ENCODE results near the gene ARHGAP8. TPM values are rescaled to one million over a fixed set of nuclear protein-coding genes. Genes with fewer than 3 reads are reported as not detected.

The ARHGAP8 gene
- total RNA-seq, 4 donors from 2014 or later = 1.7 to 5.7 (median 3.0) TPM

DNA sequence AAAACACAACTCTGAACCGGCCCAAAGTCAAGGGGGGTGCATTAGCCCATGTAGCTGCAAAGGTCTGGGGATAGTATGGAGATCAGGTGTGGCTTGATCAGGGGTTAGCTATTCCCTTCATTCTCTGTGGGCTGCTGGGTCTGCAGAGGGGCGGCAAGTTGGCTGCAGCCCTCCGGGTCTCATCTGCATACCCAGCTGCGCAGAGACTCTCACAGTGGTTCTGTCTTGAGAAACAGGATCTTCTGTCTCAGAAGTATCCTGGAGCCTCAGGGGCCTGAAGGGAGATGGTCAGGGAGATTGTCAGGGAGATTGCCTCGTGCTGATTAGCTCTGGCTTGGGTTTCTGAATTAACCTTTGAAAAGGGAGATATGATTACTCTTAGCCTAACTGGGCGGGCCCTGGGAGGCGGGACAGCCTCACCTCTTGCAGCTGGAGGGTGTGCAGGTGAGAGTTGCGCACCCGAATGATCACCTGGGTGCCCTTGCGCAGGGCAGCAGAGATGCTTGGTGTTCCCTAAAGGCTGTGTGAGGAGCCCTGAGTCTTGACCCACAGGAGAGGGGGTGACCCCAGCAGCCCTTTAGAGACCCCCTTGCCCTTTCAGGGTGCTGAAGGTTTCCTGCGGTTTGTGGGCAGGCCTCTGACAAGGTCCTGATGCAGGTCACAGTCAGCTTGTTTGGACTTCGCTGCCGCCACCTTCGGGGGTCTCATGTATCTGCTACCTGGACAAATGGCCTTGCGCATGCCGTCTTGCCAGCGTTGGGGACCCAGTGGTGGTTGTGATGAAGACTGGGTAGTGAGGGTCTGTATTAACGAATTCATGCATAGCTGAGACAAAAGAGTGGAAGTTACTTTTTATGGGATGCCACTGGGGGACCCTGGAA, 7.3 kb downstream of the ARHGAP8 start:
- Histone ChIP-seq H3K27ac (no peak overlapping the region), H3K9me3 (peaks cover 0 to 3% (median 0%) of the 10 kb centered on the region in 4 donors), H3K4me1 (no peaks in the 10 kb centered on the region), H3K27me3 (peaks cover 0 to 13% of the 10 kb centered on the region in 2 donors), H3K36me3 (no peaks in the 10 kb centered on the region), H3K4me3 (no peak overlapping the region)
- TF ChIP-seq POLR2A (IDR thresholded peaks at IDR 0.05) = no peak
- TF ChIP-seq EP300 (IDR thresholded peaks at IDR 0.05) = no peak
- TF ChIP-seq, protein P1, sequence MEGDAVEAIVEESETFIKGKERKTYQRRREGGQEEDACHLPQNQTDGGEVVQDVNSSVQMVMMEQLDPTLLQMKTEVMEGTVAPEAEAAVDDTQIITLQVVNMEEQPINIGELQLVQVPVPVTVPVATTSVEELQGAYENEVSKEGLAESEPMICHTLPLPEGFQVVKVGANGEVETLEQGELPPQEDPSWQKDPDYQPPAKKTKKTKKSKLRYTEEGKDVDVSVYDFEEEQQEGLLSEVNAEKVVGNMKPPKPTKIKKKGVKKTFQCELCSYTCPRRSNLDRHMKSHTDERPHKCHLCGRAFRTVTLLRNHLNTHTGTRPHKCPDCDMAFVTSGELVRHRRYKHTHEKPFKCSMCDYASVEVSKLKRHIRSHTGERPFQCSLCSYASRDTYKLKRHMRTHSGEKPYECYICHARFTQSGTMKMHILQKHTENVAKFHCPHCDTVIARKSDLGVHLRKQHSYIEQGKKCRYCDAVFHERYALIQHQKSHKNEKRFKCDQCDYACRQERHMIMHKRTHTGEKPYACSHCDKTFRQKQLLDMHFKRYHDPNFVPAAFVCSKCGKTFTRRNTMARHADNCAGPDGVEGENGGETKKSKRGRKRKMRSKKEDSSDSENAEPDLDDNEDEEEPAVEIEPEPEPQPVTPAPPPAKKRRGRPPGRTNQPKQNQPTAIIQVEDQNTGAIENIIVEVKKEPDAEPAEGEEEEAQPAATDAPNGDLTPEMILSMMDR (IDR thresholded peaks at IDR 0.05) = no peak
- 86 to 90% methylated on average over 18 of the region's 18 CpGs for WGBS, 2 donors
- no peak for DNase-seq (ENCODE audit: low spot score in 2 of 2)

DNA sequence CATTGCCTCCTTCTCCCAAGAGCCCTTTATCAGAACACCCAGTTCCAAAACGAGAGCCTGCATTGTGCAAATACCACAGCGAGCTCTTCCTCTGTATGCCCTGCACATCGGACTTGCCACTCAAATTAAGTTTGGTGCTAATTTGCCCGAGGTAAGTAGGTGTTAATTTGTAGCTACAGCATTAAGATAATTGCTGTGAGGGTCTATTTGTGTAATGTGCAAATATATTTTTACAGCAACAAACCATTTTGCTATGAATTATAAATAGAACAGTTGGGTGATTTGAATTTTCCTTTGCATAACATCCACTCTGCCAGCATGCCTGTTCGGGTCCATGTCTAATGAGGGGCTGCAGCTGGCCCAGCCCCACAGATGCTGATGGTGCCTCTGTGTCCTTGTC, 8.1 kb downstream of the ARHGAP8 start:
- Histone ChIP-seq H3K4me3 (no peak overlapping the region), H3K36me3 (no peaks in the 10 kb centered on the region), H3K27ac (no peak overlapping the region), H3K27me3 (peaks cover 0 to 6% of the 10 kb centered on the region in 2 donors), H3K9me3 (peaks cover 0 to 3% (median 0%) of the 10 kb centered on the region in 4 donors), H3K4me1 (no peaks in the 10 kb centered on the region)
- TF ChIP-seq POLR2A (IDR thresholded peaks at IDR 0.05) = no peak
- TF ChIP-seq EP300 (IDR thresholded peaks at IDR 0.05) = no peak
- TF ChIP-seq, protein P1 (IDR thresholded peaks at IDR 0.05) = no peak
- DNase-seq (ENCODE audit: low spot score in 2 of 2) = no peak
- 67 to 70% methylated on average over 5 of the region's 5 CpGs for WGBS, 2 donors

DNA sequence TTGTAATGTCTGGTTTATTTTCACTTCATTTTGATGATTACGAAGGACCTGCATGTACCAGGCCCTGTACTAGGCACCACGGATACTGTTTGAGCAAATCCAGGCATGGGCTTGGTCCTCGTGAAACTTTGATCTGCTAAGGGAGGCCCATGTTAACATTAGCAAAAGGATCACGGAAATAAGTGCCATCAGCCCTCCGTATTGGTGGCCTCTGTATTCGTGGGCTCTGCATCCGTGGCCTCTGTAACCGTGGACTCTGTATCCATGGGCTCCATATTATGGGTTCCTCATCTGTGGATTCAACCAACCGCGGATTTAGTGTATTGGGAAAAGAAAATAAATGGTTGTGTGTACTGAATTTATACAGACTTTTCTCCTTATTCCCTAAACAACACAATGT, 8.7 kb downstream of the ARHGAP8 start:
- Histone ChIP-seq H3K27ac (no peak overlapping the region), H3K27me3 (peaks cover 0 to 6% of the 10 kb centered on the region in 2 donors), H3K9me3 (peaks cover 0 to 3% (median 0%) of the 10 kb centered on the region in 4 donors), H3K4me1 (no peaks in the 10 kb centered on the region), H3K4me3 (no peak overlapping the region), H3K36me3 (no peaks in the 10 kb centered on the region)
- TF ChIP-seq, protein P1 (IDR thresholded peaks at IDR 0.05) = no peak
- no peak for TF ChIP-seq EP300 (IDR thresholded peaks at IDR 0.05)
- WGBS, 2 donors = 86 to 95% methylated on average over 10 of the region's 10 CpGs
- no peak for DNase-seq (ENCODE audit: low spot score in 2 of 2)

DNA sequence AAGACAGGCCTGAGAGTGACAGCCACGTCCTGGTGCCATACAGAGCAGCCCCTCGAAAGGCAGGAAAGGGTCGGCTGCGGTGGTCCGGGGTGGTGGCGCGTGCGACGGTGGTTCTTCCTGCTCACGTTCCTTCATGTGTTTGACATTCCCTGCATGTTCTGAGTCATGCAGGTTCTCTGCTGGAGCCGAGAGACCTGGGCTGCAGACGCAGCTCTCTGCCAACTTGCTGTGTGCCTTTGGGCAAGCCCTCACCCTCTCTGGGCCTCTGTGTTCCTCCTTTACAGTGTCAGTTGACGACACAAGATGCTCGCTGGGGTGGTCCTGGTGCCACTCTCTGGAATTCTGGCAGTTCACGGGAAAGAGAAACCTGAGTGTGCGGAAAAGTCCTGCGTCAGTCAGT, 12.0 kb downstream of the ARHGAP8 start:
- H3K36me3 ChIP-seq = no peaks in the 10 kb centered on the region
- no peak overlapping the region for H3K27ac ChIP-seq
- TF ChIP-seq, protein P1 (IDR thresholded peaks at IDR 0.05) = no peak
- TF ChIP-seq EP300 (IDR thresholded peaks at IDR 0.05) = no peak
- TF ChIP-seq POLR2A (IDR thresholded peaks at IDR 0.05) = no peak
- H3K4me3 ChIP-seq = no peak overlapping the region
- no peaks in the 10 kb centered on the region for H3K27me3 ChIP-seq
- 88 to 93% methylated on average over 17 of the region's 17 CpGs for WGBS, 2 donors
- H3K4me1 ChIP-seq = no peaks in the 10 kb centered on the region
- H3K9me3 ChIP-seq = peaks cover 0 to 3% (median 0%) of the 10 kb centered on the region in 4 donors
- no peak for DNase-seq (ENCODE audit: low spot score in 2 of 2)

DNA sequence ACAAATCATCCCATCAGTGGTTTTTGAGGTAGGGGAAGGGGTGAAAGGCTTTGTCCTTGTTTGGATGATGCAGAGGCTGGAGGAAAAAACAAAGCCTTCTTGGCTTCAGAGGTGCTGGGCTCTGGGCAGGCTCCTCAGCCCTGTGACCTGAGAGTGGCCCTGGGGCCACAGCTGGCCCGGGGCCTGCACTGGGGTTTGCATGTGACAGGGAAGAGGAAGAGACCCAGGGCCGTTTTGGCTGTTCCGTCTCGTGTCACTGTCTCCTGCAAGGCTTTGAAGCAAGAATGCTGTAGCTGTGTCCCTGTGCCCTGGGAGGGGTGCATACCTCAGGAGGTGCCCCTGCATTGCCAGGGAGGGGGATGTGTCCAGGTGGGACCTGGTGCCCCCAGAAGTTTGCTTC, 12.6 kb downstream of the ARHGAP8 start:
- no peak for DNase-seq (ENCODE audit: low spot score in 2 of 2)
- H3K27ac ChIP-seq = no peak overlapping the region
- no peaks in the 10 kb centered on the region for H3K27me3 ChIP-seq
- no peaks in the 10 kb centered on the region for H3K36me3 ChIP-seq
- H3K4me3 ChIP-seq = no peak overlapping the region
- 34 to 40% methylated on average over 4 of the region's 4 CpGs for WGBS, 2 donors
- peaks cover 0 to 3% (median 0%) of the 10 kb centered on the region in 4 donors for H3K9me3 ChIP-seq
- H3K4me1 ChIP-seq = no peaks in the 10 kb centered on the region
- no peak for TF ChIP-seq POLR2A (IDR thresholded peaks at IDR 0.05)
- no peak for TF ChIP-seq EP300 (IDR thresholded peaks at IDR 0.05)
- TF ChIP-seq, protein P1 (IDR thresholded peaks at IDR 0.05) = no peak

Measured in tibial nerve (tissue), 4 donors.